HTERT RPE-1 (cell line): ENCODE results near the gene MAPK8IP1.
"Not testable (repeated sequence)": the region's sequence is repeated elsewhere in the genome, so short reads cannot be mapped to it uniquely, and the experiment has no call there.

ENCODE experiments used
- in situ Hi-C: fragments of 300-500 bp; cut with MboI; formaldehyde crosslinking; loops from 4 replicates; pipeline ENCODE4 v1.14.3; 2020; ENCODE audit warnings: low sequenced_read_pairs

The MAPK8IP1 gene

DNA sequence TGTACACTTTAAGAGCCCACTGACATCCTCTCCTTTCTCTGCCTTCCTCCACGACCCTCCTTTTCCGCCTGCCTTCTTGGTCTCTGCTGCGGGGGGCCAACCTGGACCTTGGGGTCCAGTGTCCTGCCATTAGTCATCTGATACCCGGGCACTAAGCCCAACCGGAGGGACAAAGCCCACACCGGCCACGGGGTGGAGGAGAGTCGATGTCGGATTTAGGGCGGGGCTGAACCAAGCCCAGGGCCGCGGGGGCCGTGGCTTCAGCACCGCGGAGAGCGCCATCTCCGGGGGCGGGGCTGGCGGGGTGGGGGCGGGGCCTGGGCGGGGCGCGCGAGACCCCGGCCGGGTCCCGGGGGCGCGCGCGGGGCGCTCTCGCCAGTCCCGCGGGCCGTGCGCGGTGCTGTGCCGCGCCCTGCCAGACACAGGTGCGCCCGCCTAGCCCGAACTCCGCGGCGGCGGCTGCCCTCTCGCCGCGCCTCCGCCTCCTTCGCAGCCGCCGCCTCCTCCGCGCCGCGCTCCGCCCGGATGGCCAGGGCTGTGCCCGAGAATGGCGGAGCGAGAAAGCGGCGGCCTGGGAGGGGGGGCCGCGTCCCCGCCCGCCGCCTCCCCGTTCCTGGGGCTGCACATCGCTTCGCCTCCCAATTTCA lies at the start of gene MAPK8IP1:
TSS of gene MAPK8IP1 (plus strand) at position 378 of the 647 bp plus-strand sequence. CDS start at position 548, 170 bp downstream.
- in situ Hi-C loops = no loop called here

DNA sequence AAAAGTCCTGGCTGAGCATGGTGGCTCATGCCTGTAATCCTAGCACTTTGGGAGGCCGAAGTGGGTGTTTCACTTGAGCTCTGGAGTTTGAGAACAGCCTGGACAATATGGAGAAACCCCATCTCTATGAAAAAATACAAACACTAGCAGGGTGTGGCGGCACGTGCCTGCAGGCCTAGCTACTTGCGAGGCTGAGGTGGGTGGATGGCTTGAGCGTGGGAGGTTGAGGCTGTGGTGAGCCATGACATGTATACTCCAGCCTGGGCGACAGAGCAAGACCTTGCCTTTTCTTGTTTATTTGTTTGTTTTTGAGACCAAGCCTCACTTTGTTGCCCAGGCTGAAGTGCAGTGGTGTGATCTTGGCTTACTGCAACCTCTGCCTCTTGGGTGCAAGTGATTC lies 46.2 kb upstream of the MAPK8IP1 start:
- in situ Hi-C loops = no loop called here

DNA sequence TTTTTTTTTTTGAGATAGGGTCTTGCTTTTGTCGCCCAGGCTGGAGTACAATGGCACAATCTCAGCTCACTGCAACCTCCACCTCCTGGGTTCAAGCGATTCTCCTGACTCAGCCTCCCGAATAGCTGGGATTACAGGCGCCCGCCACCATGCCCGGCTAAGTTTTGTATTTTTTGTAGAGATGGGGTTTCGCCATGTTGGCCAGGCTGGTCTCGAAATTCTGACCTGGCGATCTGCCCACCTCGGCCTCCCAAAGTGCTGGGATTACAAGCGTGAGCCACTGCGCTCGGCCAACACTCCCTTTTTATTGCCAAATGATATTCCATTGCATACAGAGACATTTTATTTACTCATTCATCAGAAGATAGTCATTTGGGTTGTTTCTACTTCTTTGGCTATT lies 45.2 kb upstream of the MAPK8IP1 start:
- in situ Hi-C loops = not testable (repeated sequence)

DNA sequence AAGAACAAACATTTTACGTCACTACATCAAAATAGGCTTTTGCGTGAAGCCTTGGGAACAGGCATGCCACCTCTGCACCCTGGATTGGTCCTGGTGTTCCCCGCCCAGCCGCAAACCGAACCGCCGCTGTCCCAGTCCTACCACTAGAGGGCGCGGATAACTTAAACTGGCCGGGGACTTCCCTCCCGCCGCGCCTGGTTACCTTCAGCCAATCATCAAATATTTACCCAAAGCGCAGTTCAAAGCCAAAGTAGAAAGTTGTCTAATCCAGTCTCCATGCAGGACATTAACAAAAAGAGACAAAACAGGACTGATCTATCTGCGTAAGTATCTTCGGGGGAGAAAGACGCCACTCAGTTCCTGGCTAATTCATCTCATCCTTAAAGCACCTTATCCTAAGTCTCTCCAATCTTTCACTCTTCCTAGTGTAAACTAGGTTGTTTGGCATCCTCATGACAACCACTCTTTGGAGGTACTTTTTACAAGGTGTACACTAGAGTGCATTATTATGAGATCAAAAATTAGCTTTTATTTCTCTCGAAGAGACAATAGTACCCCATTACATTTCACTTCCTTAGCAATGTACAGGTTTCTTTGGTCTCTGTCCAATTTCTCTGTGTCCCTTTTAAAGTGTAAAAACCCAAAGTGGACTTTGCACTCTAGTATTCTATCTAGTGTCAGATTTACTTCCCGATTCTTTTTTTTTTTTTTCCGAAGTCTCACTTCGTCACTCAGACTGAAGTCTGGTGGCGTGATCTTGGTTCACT lies 42.1 kb upstream of the MAPK8IP1 start:
- in situ Hi-C loops = no loop called here

DNA sequence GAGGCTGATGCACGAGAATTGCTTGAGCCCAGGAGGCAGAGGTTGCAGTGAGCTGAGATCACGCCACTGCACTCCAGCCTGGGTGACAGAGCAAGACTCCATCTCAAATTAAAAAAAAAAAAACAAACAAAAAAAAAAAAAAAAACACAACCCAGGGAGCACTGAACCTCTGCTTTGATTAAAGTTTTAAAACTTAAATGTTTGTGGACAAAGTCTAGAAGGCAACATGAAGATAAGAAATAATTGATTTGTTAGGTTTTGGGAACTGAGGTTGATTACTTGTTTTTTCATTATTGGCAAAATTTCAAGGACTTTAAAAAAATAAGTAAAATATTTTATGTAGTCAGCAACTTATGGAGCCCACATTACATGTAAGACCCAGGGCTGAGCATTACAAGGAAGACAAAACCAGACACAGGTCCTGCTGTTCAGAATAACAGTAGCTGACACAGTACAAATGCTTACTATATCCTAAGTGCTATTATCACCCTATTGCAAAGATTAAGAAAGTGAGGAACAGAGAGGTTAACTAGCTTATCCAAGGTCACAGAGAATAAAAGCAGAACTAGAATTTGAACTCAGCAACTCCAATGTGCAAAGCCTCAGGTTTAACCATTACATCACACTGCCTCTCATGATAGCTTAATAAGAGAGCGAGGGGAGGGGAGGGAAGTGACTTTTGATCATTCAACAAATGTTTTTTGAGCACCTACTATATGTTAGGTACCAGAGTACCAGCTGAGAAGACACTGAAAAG lies 40.5 kb upstream of the MAPK8IP1 start:
- in situ Hi-C loops = no loop called here

DNA sequence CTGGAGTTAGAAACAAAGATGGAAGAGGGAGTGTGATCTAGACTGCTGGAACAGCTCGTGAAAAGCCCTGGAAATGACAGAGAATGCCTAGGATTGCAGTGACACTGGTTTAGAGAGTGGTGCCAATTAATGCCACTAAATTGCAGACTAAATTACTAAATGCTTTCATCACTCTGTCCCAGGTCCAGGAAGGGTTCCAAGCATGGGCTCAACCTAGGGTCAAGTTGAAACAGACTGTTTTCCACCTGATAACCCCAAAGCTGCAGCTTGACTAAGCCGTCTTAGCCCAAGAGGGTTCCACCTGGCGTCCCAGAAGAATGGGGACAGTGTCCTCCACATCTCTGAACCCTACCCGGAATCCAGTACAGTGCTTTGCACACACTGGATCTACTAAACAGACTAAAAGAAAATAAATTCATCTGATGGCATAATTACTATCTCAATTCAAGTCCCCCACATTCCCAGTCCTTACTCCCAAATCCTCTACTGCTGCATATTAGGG lies 39.2 kb upstream of the MAPK8IP1 start:
- in situ Hi-C loops = no loop called here

DNA sequence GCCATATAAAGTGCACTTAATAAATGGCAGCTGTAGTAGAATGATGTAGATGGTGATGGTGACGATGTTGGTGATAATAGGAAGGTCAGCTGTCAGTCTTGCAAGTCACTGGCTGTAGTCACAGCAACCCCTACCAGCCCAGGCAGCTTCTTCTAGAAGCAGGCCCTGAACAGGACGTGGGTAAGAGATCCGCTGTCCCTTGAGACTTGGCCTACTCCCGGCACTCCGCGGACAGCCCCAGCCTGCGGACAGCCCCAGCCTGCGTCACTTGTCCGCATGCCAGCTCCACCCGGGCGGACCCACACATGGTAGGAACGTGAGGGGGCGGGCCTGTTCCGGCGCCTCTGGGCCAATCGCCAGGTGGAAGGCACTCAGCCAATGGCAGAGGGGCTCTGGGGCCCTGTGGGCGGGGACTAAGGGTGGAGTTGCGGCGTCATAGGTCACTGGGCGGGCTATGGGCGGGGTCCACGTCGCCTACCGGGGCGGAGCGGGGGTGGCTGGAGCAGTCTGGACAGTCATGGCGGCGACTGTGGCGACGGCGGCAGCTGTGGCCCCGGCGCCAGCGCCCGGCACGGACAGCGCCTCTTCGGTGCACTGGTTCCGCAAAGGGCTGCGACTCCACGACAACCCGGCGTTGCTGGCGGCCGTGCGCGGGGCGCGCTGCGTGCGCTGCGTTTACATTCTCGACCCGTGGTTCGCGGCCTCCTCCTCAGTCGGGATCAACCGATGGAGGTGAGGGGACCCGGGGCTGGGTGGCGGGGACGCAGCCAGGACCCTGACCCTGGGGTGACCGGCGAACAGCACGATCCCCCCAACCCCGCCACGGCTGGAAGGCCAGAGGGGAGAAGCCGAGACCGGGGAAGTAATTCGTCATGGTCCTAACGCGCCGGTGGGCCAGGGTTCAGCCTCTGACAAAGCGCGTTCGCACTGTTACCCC lies 38.2 kb upstream of the MAPK8IP1 start, which contains the start of gene CRY2:
TSS of gene CRY2 (plus strand) at position 502 of the 937 bp plus-strand sequence. CDS start at position 518, 16 bp downstream.
- in situ Hi-C loops = no loop called here

DNA sequence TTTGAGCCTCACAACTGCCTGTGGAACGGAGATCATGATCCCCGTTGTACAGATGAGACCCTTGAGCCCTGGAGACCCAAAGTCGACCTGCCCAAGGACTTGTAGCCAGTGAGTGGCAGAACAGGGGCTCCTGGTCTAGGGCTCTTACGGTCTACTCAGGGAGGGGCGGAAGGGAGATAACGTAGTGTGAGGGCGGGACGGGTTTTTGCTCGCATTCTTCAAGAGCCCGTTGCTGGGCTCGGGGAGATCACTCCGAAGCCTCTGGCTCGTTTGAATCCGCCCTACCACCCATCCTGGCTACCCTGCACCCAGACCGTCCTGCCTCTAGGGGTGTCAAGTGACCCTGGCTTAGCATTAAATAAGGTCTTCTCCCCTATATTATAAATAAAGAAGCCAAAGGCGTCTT lies 37.5 kb upstream of the MAPK8IP1 start:
- in situ Hi-C loops = no loop called here

DNA sequence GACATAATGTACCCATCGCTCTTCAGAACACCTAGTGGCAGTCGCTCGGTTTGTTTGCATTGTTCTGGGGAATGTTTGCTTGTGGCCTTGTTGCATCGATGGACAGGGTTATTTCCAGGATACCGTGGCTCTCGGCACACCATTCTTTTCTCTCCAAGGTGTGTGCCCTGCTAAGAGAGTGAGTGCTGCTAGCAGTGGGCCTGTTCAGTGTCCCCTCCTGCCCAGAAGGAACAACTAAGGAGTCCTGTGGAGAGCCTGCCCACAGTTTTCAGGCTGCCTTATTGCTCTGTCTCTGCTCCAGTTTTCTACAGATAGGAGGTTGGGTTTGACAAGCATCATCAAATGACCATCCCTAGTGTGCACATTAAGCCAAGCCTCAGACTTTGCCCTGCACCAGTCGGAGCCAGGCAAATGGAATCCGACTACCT lies 36.8 kb upstream of the MAPK8IP1 start:
- in situ Hi-C loops = no loop called here

DNA sequence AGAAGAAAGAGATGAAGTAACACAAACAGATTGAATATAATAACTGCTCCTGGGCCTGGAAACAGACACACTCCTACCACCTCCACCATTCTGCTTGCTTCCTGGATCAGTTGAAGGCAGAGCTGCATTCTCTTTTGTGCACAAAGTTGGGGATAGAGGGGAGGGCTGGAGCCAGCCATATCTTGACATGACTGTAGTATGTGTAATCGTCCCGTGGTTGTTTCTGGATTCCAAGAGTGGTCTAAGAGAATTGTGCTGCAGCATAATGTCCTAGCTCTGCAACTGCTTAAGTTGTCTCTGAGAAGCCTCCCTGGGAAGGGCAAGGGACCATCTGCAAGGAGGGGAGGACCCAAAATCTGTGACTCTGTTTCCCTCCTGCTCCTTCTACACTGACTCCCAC lies 35.0 kb upstream of the MAPK8IP1 start:
- in situ Hi-C loops = no loop called here

DNA sequence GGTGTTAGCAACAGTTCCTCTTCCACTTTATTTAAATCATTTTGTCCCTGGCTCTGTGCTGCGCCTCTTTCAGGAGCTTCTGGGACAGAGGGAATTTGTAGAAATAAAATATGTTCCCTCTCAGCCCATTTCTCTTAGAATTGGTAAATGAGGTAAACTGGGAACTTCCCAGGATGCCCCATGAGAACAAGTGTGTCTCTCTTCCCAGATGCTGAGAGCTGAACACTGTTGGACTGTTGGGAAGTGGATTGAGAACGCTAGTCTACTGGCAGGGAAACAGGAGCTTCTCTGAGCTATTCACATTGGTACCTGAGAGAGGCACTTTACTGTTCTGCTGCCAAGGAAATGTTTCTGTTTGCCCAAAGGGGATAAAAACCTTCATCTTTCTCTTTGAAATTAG lies 34.2 kb upstream of the MAPK8IP1 start:
- in situ Hi-C loops = no loop called here

DNA sequence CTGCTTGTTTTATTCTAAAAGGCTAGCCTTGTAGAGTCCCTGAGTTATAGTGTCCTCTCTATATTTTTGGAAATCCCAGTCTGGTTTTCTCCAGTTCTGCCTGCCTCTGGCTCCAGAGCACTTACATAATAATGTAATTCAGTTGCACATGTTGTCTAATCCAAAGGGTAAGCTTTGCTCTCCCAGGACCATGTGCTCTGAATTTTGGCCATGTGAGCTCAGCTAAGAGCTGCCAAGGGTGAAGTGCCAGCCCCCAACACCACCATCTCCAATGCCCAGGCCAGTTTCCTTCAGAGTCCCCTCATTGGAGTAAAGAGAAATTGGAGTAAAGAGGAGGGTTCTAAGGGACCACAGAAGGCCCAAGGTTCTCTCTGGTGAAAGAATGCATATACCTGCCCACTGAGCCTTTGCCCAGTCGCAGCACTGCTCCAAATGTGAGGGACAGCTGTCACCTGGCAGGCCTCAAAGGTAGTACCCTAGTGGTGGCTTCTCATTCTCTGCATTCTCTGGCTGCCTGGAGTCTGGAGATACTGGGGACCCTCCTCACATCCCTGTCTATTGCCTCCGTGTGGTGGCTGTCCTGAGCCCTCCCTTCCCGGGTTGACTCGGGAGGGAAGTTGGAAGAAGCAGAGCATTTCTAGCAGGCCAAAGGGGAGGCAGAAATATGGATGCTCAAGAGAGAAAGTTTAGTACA lies 33.3 kb upstream of the MAPK8IP1 start:
- in situ Hi-C loops = no loop called here

DNA sequence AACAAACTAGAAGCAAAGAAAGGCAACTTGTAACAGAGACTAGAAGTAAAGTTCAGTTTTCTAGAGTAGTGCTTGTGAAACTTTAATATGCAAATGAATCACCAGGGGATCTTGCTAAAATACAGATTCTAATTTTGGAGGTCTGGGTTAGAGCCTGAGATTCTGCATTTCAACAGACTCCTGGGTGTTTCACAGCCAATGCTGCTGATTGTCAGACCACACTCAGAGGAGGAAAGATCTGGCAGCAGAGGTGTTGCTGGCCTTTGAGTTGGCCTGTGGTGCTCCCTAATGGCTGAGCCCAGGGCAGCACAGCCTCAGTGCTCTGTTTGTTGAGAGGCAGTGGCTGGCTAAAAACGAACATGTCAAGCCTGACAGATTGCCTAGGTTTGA lies 32.7 kb upstream of the MAPK8IP1 start:
- in situ Hi-C loops = no loop called here

DNA sequence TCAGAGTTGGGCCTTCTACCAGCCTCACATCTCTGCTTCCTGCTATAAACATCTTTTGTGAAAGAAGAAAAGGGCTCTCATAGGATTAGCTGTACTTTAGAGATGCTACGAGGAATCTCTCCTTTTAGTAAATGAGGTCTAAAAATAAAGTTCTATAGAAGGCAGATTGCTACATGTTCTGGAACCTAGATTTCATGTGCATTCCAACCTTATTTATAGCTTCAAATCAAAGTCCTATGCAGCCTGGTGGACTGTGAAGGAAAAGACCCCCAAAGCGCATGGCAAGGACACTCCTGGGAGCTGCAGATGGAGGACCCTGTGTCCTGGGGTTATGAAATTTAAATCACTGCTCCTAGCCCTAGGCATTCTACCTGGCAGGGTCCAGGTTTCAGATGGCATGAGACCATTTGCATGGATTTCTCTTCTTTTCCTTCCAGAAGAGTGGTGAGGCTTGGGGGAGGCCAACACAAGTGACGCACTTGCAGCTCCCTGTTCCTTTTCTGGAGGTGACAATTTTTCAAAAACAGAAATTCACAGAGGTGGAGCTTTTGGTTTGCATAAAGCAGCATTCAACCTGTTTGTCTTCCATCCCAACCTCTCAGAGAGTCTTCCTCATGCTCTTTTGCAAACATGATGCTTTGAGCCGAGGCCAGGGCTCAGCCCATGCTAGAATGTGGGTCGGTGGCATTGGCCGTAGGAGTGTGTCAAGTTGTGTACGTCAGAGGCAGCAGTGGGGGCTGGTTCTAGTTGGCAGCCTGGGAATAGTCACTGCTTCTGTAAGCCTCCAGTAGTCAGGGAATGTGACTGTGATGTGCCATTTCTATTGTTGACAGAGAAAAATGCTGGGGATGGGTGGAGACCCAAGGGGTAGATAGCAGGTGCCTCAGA lies 31.9 kb upstream of the MAPK8IP1 start:
- in situ Hi-C loops = no loop called here

DNA sequence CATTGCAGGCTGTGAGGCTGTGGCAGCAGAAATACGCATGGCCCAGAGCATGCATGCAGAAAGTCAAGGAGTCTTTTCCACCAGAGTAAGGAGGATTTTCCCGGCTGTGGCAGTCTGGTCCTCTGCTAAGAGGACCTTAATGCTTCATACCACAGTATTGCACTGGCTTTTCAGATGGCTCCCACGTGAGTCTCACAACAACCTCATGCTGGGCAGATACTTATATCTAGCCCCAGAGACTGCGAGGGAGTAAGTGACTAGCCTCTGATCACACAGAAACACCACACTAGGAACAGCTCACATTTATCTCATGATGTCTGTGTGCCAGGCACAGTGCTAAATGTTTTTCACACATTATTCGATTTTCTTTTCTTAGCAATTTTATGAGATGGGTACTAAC lies 30.1 kb upstream of the MAPK8IP1 start:
- in situ Hi-C loops = no loop called here

DNA sequence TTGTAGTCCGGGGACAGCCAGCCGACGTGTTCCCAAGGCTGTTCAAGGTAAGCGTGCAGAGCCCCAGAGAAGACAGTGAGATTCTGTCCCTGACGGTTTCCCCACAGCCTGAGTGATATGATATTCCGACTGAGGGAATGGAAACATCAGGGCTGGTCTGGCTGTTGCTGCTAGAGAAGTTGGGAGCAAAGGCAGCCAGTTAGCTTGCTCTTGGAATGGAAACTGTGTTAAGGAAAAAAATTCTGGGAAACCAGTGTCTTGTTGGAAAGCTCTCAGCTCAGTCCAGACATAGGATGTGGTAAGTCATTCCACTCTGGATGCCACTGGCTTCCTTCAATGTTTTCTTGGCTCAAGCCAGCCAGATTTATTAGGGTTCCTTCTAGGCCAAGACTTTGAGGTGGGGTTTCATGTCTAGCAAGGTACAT lies 29.4 kb upstream of the MAPK8IP1 start:
- in situ Hi-C loops = no loop called here

DNA sequence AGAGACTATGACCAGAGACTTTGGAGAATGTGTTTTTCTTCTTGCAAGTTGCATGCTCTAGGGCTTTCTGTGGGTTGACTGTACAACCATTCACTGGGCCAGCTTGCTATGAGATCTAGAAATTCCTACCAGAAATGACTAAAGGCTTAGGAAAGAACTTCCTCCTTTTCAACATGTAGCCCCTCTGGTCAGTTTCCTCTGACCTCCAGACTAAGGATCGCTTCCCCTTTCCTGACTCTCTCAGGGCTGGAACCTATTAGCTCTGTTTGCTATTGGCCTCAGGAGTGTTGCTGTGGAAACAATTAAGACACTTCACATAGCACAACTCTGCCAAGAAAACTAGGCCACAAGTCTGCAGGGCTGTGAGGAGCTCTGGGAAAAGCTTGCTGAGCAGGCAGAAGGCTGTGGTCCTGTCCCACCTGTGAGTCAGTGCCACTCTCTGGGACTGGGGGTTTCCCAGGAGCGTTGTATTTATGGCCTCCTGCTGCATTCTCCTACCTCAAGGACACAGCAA lies 27.4 kb upstream of the MAPK8IP1 start:
- in situ Hi-C loops = no loop called here

DNA sequence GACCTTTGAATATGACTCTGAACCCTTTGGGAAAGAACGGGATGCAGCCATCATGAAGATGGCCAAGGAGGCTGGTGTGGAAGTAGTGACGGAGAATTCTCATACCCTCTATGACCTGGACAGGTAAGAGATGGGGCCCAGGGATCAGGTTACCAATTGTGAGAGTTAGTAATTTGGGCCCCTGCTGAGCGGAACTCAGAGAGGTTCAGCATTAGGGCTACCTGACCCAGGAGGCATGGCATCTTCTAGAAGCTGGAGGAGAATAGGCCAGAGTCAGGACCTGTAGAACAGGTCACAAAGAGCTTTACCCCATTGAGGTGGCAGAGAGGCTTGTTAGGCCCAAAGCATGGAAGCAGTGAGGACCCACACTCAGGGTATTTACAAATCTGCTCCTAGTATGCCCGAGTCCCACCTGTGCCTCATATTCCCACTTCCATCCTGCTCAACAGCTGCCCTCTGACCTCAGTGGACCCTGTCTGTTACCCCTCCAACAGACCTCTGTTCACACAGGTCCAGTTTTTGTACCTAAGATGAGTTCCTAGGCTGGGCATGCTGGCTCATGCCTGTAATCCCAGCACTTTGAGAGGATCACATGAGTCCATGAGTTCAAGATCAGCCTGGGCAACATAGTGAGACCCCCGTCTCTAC lies 26.6 kb upstream of the MAPK8IP1 start:
- in situ Hi-C loops = no loop called here
